IMR-90 (cell line): ENCODE results near the gene LIN28A. TPM values are rescaled to one million over a fixed set of nuclear protein-coding genes. Genes with fewer than 3 reads are reported as not detected.

Experiments
- ATAC-seq: fragments of 200-7000 bp; cut with Tn5 transposase; 2 replicates; pipeline ENCODE4 v1.9.1; 2020; ENCODE audit warnings: low read depth, mild to moderate bottlenecking, moderate library complexity
- BruUV-seq: library from RNA; stranded (reverse); fragments of 400-500 nt; replicated peaks from 2 replicates; lab custom pipeline; 2021; lab: Mats Ljungman, UMichigan
- CTCF ChIA-PET: fragments of 300-600 bp; formaldehyde crosslinking; extraction: SDS; loops from one replicate; lab custom pipeline; 2021; ENCODE audit warnings: antibody characterized with exemption; lab: Yijun Ruan, JAX
- POLR2A ChIA-PET: fragments of 300-600 bp; sonication (Branson Sonifier 250); formaldehyde crosslinking; loops from one replicate; lab custom pipeline; 2022; ENCODE audit warnings: antibody characterized with exemption; ENCODE audit not compliant: unreplicated experiment; lab: Charles Lee
- DNase-seq: peaks from one replicate; pipeline ENCODE4 v3.0.0; 2013
- H2AFZ ChIP-seq: replicated peaks from 2 replicates; pipeline ENCODE3; 2013; ENCODE audit warnings: low read length, mild to moderate bottlenecking; ENCODE audit not compliant: poor library complexity
- H2AK5ac ChIP-seq: 2 replicates; pipeline ENCODE4 v1.6.1; 2013; ENCODE audit warnings: low read depth, low read length, inconsistent platforms
- H2AK9ac ChIP-seq: replicated peaks from 2 replicates; pipeline ENCODE3; 2013; ENCODE audit warnings: mild to moderate bottlenecking, low read depth, low read length, moderate library complexity; ENCODE audit not compliant: poor library complexity
- H2BK120ac ChIP-seq: 2 replicates; pipeline ENCODE4 v1.6.1; 2013; ENCODE audit warnings: low read depth, low read length, inconsistent platforms
- H2BK15ac ChIP-seq: 3 replicates; pipeline ENCODE4 v1.6.1; 2013; ENCODE audit warnings: low read depth, low read length, inconsistent platforms
- H2BK20ac ChIP-seq: 2 replicates; pipeline ENCODE4 v1.6.1; 2013; ENCODE audit warnings: low read depth, mild to moderate bottlenecking, inconsistent platforms, low read length, moderate library complexity
- H2BK5ac ChIP-seq: 2 replicates; pipeline ENCODE4 v1.6.1; 2013; ENCODE audit warnings: mild to moderate bottlenecking, low read depth, low read length, inconsistent platforms; ENCODE audit not compliant: poor library complexity, severe bottlenecking
- H3K14ac ChIP-seq: replicated peaks from 2 replicates; pipeline ENCODE4 v1.6.1; 2013; ENCODE audit warnings: low read depth, low read length, inconsistent platforms
- H3K18ac ChIP-seq: 2 replicates; pipeline ENCODE4 v1.6.1; 2013; ENCODE audit warnings: low read depth, low read length, control low read depth
- H3K23ac ChIP-seq: 2 replicates; pipeline ENCODE4 v1.6.1; 2013; ENCODE audit warnings: low read depth, low read length, inconsistent platforms
- H3K27ac ChIP-seq: 2 replicates; pipeline ENCODE4 v1.5.1; 2013; ENCODE audit warnings: mild to moderate bottlenecking, control low read depth, low read length; ENCODE audit not compliant: insufficient read depth
- H3K27me3 ChIP-seq: 2 replicates; pipeline ENCODE4 v1.6.1; 2013; ENCODE audit warnings: low read length; ENCODE audit not compliant: control insufficient read depth, insufficient read depth
- H3K36me3 ChIP-seq: 2 replicates; pipeline ENCODE4 v1.6.1; 2013; ENCODE audit warnings: low read length, mixed read lengths; ENCODE audit not compliant: control insufficient read depth, insufficient read depth
- H3K4ac ChIP-seq: 2 replicates; pipeline ENCODE4 v1.6.1; 2013; ENCODE audit warnings: low read depth, low read length, inconsistent platforms
- H3K4me1 ChIP-seq: 2 replicates; pipeline ENCODE4 v1.6.1; 2013; ENCODE audit warnings: low read length, mixed read lengths; ENCODE audit not compliant: control insufficient read depth, insufficient read depth
- H3K4me2 ChIP-seq: 2 replicates; pipeline ENCODE4 v1.6.1; 2013; ENCODE audit warnings: low read depth, mild to moderate bottlenecking, control low read depth, low read length, moderate library complexity
- H3K4me3 ChIP-seq: 2 replicates; pipeline ENCODE4 v1.5.1; 2013; ENCODE audit warnings: low read depth, mild to moderate bottlenecking, control low read depth, low read length, moderate library complexity; ENCODE audit not compliant: insufficient read depth
- H3K56ac ChIP-seq: 2 replicates; pipeline ENCODE4 v1.6.1; 2013; ENCODE audit warnings: low read length, inconsistent platforms; ENCODE audit not compliant: insufficient read depth; ENCODE audit errors: extremely low read depth
- H3K79me1 ChIP-seq, 2 experiments: 2 replicates each; pipeline ENCODE4 v1.6.1; 2013; ENCODE audit warnings: low read length in 2 of 2, inconsistent platforms in 1 of 2, low read depth in 1 of 2
- H3K9ac ChIP-seq: 2 replicates; pipeline ENCODE4 v1.6.1; 2013; ENCODE audit warnings: low read depth, low read length, control low read depth
- H3K9me1 ChIP-seq: 2 replicates; pipeline ENCODE4 v1.6.1; 2013; ENCODE audit warnings: low read length, inconsistent platforms; ENCODE audit not compliant: insufficient read depth
- H3K9me3 ChIP-seq: 2 replicates; pipeline ENCODE4 v1.6.1; 2013; ENCODE audit warnings: low read length; ENCODE audit not compliant: control insufficient read depth, insufficient read depth
- H4K20me1 ChIP-seq: 2 replicates; pipeline ENCODE4 v1.6.1; 2013; ENCODE audit warnings: low read length, inconsistent platforms; ENCODE audit not compliant: insufficient read depth
- H4K5ac ChIP-seq: 2 replicates; pipeline ENCODE4 v1.6.1; 2013; ENCODE audit warnings: mild to moderate bottlenecking, low read depth, low read length, control low read depth
- H4K8ac ChIP-seq, 2 experiments: 2 replicates each; pipeline ENCODE4 v1.6.1; 2013; ENCODE audit warnings: low read depth in 2 of 2, low read length in 2 of 2, control low read depth in 1 of 2, inconsistent platforms in 1 of 2
- H4K91ac ChIP-seq: 2 replicates; pipeline ENCODE4 v1.6.1; 2013; ENCODE audit warnings: low read depth, low read length, inconsistent platforms; ENCODE audit not compliant: insufficient read depth
- BHLHE40 ChIP-seq: fragments of 150-350 bp; IDR thresholded peaks from 2 replicates; pipeline ENCODE4 v1.6.1; 2016; ENCODE audit warnings: mild to moderate bottlenecking, low read depth, low read length
- CHD1 ChIP-seq: IDR thresholded peaks from 2 replicates; pipeline ENCODE4 v1.6.1; 2012; ENCODE audit warnings: low read depth, low read length, improper control_type of control experiment
- CTCF ChIP-seq: conservative IDR thresholded peaks from 2 replicates; pipeline ENCODE4 v1.5.1; 2012; ENCODE audit warnings: mild to moderate bottlenecking, low read depth, low read length, improper control_type of control experiment
- ELK1 ChIP-seq: fragments of 150-350 bp; IDR thresholded peaks from 2 replicates; pipeline ENCODE4 v1.6.1; 2016; ENCODE audit warnings: low read depth, mild to moderate bottlenecking, low read length, moderate library complexity, borderline replicate concordance
- FOS ChIP-seq: fragments of 150-350 bp; IDR thresholded peaks from 2 replicates; pipeline ENCODE4 v1.6.1; 2016; ENCODE audit warnings: low read depth, low read length
- MAFK ChIP-seq: IDR thresholded peaks from 2 replicates; pipeline ENCODE4 v1.6.1; 2012; ENCODE audit warnings: low read depth, low read length, improper control_type of control experiment
- MAZ ChIP-seq: IDR thresholded peaks from 2 replicates; pipeline ENCODE4 v1.6.1; 2012; ENCODE audit warnings: low read depth, mild to moderate bottlenecking, low read length, improper control_type of control experiment, moderate library complexity, borderline replicate concordance
- MXI1 ChIP-seq: IDR thresholded peaks from 2 replicates; pipeline ENCODE4 v1.6.1; 2012; ENCODE audit warnings: low read depth, mild to moderate bottlenecking, low read length, moderate library complexity, borderline replicate concordance
- NFE2L2 ChIP-seq: fragments of 150-350 bp; IDR thresholded peaks from 2 replicates; pipeline ENCODE4 v1.6.1; 2016; ENCODE audit warnings: low read depth, mild to moderate bottlenecking, low read length
- POLR2A ChIP-seq: IDR thresholded peaks from 2 replicates; pipeline ENCODE4 v1.6.1; 2012; ENCODE audit warnings: mild to moderate bottlenecking, low read depth, low read length
- RAD21 ChIP-seq: IDR thresholded peaks from 2 replicates; pipeline ENCODE4 v1.6.1; 2012; ENCODE audit warnings: low read length, improper control_type of control experiment
- RCOR1 ChIP-seq: IDR thresholded peaks from 2 replicates; pipeline ENCODE4 v1.6.1; 2012; ENCODE audit warnings: mild to moderate bottlenecking, low read length, improper control_type of control experiment; ENCODE audit not compliant: insufficient replicate concordance
- SMC3 ChIP-seq: fragments of 150-350 bp; IDR thresholded peaks from 2 replicates; pipeline ENCODE4 v1.6.1; 2016; ENCODE audit warnings: low read depth, mild to moderate bottlenecking, antibody characterized with exemption, low read length, moderate library complexity
- USF2 ChIP-seq: fragments of 150-350 bp; IDR thresholded peaks from 2 replicates; pipeline ENCODE4 v1.6.1; 2017; ENCODE audit warnings: mild to moderate bottlenecking, antibody characterized with exemption, low read length, low read depth
- WGBS, 2 experiments: methylation state at CpG; one replicate each; pipeline versions ENCODE4 v1.1.5 to v1.1.7; 2013; ENCODE audit warnings: missing lambda C conversion rate in 2 of 2; ENCODE audit not compliant: insufficient read length in 1 of 2; ENCODE audit errors: extremely low coverage in 2 of 2; 5-methylcytosine and 5-hydroxymethylcytosine counted together
- dilution Hi-C: fragments of 300-500 bp; cut with HindIII; formaldehyde crosslinking; loops from one replicate; pipeline ENCODE4 v1.14.3; 2018; ENCODE audit warnings: low sequenced_read_pairs; ENCODE audit not compliant: unreplicated experiment
- in situ Hi-C: fragments of 300-500 bp; cut with MboI; formaldehyde crosslinking; loops from 3 replicates; pipeline ENCODE4 v1.14.3; 2019; ENCODE audit warnings: low sequenced_read_pairs, inconsistent platforms, mixed read lengths
- intact Hi-C: fragments of 100-400 bp; cut with micrococcal nuclease; formaldehyde crosslinking; loops from 2 replicates; pipeline ENCODE4 v1.10.0; 2022
- polyA plus RNA-seq, 3 experiments: library from polyadenylated mRNA; depleted of rRNA; stranded (reverse); fragments of >200 nt; gene quantifications; 2 replicates each; pipeline ENCODE4 v1.2.3, GENCODE V29; 2012; ENCODE audit warnings: low replicate concordance in 1 of 3
- total RNA-seq: library from RNA; depleted of rRNA; stranded (reverse); fragments of >200 nt; gene quantifications from 2 replicates; pipeline ENCODE4 v1.2.3, GENCODE V29; 2012

LIN28A gene
- total and polyA plus RNA-seq, 2 of the 4 experiments (the other 2 are of a cell fraction): not detected

GRCh38 chr1:26375081-26375480 is 35.5 kb upstream of the LIN28A start:
- no CpG with 5 or more reads among the region's 6 CpGs for WGBS, 2 experiments
- H4K8ac ChIP-seq: peak overlapping the region in 1 of 2 experiments; percentile 61; a peak in 2 of 4 replicates
- H2AK9ac ChIP-seq: peak overlapping the region; percentile 30
- H3K23ac ChIP-seq: no peak overlapping the region
- ChIA-PET CTCF (interaction anchor here (1.2 kb wide), 1 partner anchor 42 kb away, joined by 4 read pairs; no protein-coding TSS in a partner anchor), POLR2A (no interaction called here)
- peak overlapping the region; percentile 79; the same call in 1 of the 2 replicates for H2BK20ac ChIP-seq
- peaks cover 7% of the 10 kb centered on the region for H3K9me1 ChIP-seq
- H2AK5ac ChIP-seq: no peak overlapping the region
- peak overlapping the region; percentile 24; the same call in 1 of the 2 replicates for H3K18ac ChIP-seq
- no TSS peak for BruUV-seq
- H3K9ac ChIP-seq: no peak overlapping the region
- H2BK120ac ChIP-seq: peak overlapping the region; percentile 76; the same call in 1 of the 2 replicates
- H2AFZ ChIP-seq: peak overlapping the region; percentile 80
- peak overlapping the region; percentile 54 for H3K4ac ChIP-seq
- no peak overlapping the region for H3K4me2 ChIP-seq
- in situ Hi-C loops: no loop called here
- H2BK15ac ChIP-seq: no peak overlapping the region
- TF ChIP-seq MAFK: no peak
- no peak for TF ChIP-seq ELK1
- TF ChIP-seq MAZ: no peak
- TF ChIP-seq CHD1: no peak
- no peak for TF ChIP-seq RAD21
- no peak for TF ChIP-seq SMC3
- TF ChIP-seq RCOR1: no peak
- TF ChIP-seq BHLHE40: no peak
- TF ChIP-seq POLR2A: no peak
- no peak for TF ChIP-seq CTCF
- no peak for TF ChIP-seq NFE2L2
- TF ChIP-seq MXI1: no peak
- TF ChIP-seq FOS: no peak
- TF ChIP-seq USF2: no peak
- DNase-seq (no peak), ATAC-seq (no peak)
- peak overlapping the region; percentile 42 for H2BK5ac ChIP-seq
- no peaks in the 10 kb centered on the region for H4K20me1 ChIP-seq
- H4K5ac ChIP-seq: peak overlapping the region; percentile 77; the same call in 1 of the 2 replicates
- H3K36me3 ChIP-seq: no peaks in the 10 kb centered on the region
- H3K27me3 ChIP-seq: peaks cover 5% of the 10 kb centered on the region; the same call in 1 of the 2 replicates
- H3K56ac ChIP-seq: no peak overlapping the region
- H3K27ac ChIP-seq: no peak overlapping the region
- 0 out of 2 replicates have a peak overlapping the region, but pooled peaks have one; percentile 10 for H3K14ac ChIP-seq
- dilution Hi-C loops: no loop called here
- H3K79me1 ChIP-seq: no peaks in the 10 kb centered on the region
- peaks cover 5% of the 10 kb centered on the region for H3K9me3 ChIP-seq
- intact Hi-C loops: no loop called here
- peak overlapping the region; percentile 55 for H4K91ac ChIP-seq
- peaks cover 10% of the 10 kb centered on the region for H3K4me1 ChIP-seq
- H3K4me3 ChIP-seq: no peak overlapping the region
